ENCODE data around the gene MACROD2.
"Not testable (repeated sequence)": the region's sequence is repeated elsewhere in the genome, so short reads cannot be mapped to it uniquely, and the experiment has no call there.

The MACROD2 gene

DNA sequence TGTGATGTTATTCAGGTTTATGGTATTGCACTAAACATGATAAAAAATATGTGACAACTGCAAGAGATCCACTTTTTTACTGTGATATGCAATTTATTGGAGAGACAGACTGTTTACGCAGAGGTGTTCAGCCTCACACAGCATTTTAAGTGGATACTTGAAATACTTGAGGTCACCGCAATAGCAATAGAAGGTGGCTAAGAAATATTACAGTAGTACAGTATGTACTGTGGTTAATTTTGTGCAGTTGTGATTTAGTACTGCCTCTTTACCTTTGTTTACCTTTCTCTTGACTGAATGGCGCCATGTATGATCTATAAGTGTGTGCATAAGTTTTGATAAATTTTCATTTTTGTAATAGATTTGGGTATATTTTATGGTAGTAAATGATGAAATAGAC is 17.4 kb downstream of the MACROD2 start:
- H3K27me3 ChIP-seq (ENCODE audit: low read depth) = no peaks in the 10 kb centered on the region
- no peak overlapping the region for H3K4me3 ChIP-seq
- no peak for DNase-seq (ENCODE audit: low spot score in 2 of 2)
- no peaks in the 10 kb centered on the region for H3K36me3 ChIP-seq (replicated peaks)
- H3K4me1 ChIP-seq = no peaks in the 10 kb centered on the region
- no peaks in the 10 kb centered on the region for H3K9me3 ChIP-seq
- in situ Hi-C loops (cut with MboI; ENCODE audit: low sequenced_read_pairs) = no loop called here

GRCh38 chr20:14030991-14031390 is 35.7 kb downstream of the MACROD2 start:
- in situ Hi-C loops (cut with MboI; ENCODE audit: low sequenced_read_pairs) = no loop called here
- no peaks in the 10 kb centered on the region for H3K9me3 ChIP-seq

GRCh38 chr20:14033310-14033709 is 38.0 kb downstream of the MACROD2 start:
- no peak for DNase-seq (ENCODE audit: low spot score in 2 of 2)
- Histone ChIP-seq H3K27me3 (ENCODE audit: low read depth) (no peaks in the 10 kb centered on the region), H3K36me3 (replicated peaks) (no peaks in the 10 kb centered on the region), H3K4me3 (no peak overlapping the region), H3K9me3 (no peaks in the 10 kb centered on the region), H3K4me1 (no peaks in the 10 kb centered on the region)
- in situ Hi-C loops (cut with MboI; ENCODE audit: low sequenced_read_pairs) = no loop called here

More at GRCh38 chr20:14030991-14031390, 35.7 kb downstream of the MACROD2 start:
- Histone ChIP-seq H3K4me3 (no peak overlapping the region), H3K4me1 (no peaks in the 10 kb centered on the region), H3K27me3 (ENCODE audit: low read depth) (no peaks in the 10 kb centered on the region), H3K36me3 (replicated peaks) (no peaks in the 10 kb centered on the region)
- no peak for DNase-seq (ENCODE audit: low spot score in 2 of 2)

DNA sequence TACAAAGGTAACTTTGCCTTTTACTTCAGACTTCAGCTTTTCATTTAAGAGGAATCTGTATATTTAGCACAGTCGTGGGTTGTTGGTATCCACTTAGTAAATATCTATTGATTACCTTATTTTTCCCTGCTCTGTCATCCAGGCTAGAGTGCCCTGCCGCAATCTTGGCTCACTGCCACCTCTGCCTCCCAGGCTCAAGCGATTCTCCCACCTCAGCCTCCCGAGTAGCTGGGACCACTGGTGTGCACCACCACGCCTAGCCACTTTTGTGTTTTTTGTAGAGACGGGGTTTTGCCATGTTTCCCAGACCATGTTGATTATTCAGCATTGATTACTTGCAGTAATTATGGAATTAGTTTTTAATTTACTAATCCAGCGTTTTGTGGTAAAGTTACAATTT is 41.3 kb downstream of the MACROD2 start:
- H3K9me3 ChIP-seq = no peaks in the 10 kb centered on the region
- H3K27me3 ChIP-seq (ENCODE audit: low read depth) = no peaks in the 10 kb centered on the region
- no peak for DNase-seq (ENCODE audit: low spot score in 2 of 2)
- H3K4me1 ChIP-seq = no peaks in the 10 kb centered on the region
- no peak overlapping the region for H3K4me3 ChIP-seq
- in situ Hi-C loops (cut with MboI; ENCODE audit: low sequenced_read_pairs) = no loop called here
- no peaks in the 10 kb centered on the region for H3K36me3 ChIP-seq (replicated peaks)

GRCh38 chr20:14044712-14045276 is 49.5 kb downstream of the MACROD2 start:
- H3K4me3 ChIP-seq; H3K36me3 ChIP-seq (replicated peaks); H3K4me1 ChIP-seq; H3K9me3 ChIP-seq; in situ Hi-C loops (cut with MboI; ENCODE audit: low sequenced_read_pairs); H3K27me3 ChIP-seq (ENCODE audit: low read depth); DNase-seq (ENCODE audit: low spot score in 2 of 2): not testable (repeated sequence)

DNA sequence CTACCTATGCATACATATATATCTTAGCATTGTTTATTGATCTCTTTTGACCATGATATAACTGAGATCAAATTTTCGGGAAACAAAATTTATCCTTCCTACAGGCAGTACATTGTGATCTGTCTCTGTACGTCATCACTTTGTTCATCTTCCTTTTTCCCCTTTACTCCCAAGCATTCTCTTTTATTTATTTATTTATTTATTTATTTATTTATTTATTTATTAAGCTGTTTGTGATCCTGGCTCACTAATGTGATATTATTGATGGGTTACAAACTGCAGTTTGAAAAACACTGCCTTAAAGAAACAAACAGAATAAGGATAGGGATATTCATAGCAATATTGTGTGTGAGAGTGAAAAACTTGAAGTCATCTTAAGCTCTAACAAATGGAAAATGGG is 51.2 kb downstream of the MACROD2 start:
- no peak for DNase-seq (ENCODE audit: low spot score in 2 of 2)
- H3K27me3 ChIP-seq (ENCODE audit: low read depth) = no peaks in the 10 kb centered on the region
- no peaks in the 10 kb centered on the region for H3K36me3 ChIP-seq (replicated peaks)
- H3K9me3 ChIP-seq = no peaks in the 10 kb centered on the region
- in situ Hi-C loops (cut with MboI; ENCODE audit: low sequenced_read_pairs) = no loop called here
- no peak overlapping the region for H3K4me3 ChIP-seq
- H3K4me1 ChIP-seq = no peaks in the 10 kb centered on the region

DNA sequence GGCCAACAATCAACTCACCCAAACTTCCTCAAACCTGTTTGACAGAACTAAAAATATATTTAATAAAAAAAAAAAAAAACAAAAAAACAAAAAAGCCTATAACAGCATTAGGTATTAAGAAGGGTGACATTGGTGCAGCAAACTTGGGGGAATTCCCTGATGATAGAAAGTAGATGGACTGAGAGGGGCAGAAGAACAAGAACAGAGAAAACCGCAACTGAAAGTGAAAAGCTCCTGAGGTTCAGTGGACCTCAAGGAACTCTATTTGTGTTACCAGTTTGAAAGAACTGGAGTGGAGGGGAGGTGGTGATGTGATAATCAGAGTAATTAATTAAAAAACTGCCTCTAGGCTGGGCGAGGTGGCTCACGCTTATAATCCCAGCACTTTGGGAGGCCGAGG is 53.8 kb downstream of the MACROD2 start:
- H3K36me3 ChIP-seq (replicated peaks) = no peaks in the 10 kb centered on the region
- in situ Hi-C loops (cut with MboI; ENCODE audit: low sequenced_read_pairs) = no loop called here
- H3K27me3 ChIP-seq (ENCODE audit: low read depth) = no peaks in the 10 kb centered on the region
- H3K4me3 ChIP-seq = no peak overlapping the region
- no peaks in the 10 kb centered on the region for H3K9me3 ChIP-seq
- no peak for DNase-seq (ENCODE audit: low spot score in 2 of 2)
- no peaks in the 10 kb centered on the region for H3K4me1 ChIP-seq

DNA sequence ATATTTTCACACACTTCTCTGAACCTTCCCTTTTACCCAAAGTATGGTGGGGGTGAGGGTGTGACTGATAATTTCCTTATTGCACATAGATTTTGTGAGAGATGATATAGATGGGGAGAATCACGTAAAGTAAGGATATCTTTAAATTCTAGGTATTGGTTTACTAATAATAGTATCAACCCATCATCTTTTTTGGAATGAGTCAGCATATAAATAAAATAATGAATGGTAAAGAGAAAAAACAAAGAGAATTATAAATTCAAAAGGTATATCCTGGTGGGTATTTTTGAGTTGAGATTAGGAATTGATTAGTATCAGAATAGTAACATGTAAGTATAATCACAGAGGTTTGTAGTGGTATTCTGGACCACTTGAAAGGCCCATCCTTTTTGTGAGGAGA is 56.1 kb downstream of the MACROD2 start:
- H3K4me1 ChIP-seq = no peaks in the 10 kb centered on the region
- no peaks in the 10 kb centered on the region for H3K9me3 ChIP-seq
- in situ Hi-C loops (cut with MboI; ENCODE audit: low sequenced_read_pairs) = no loop called here
- no peaks in the 10 kb centered on the region for H3K27me3 ChIP-seq (ENCODE audit: low read depth)
- H3K36me3 ChIP-seq (replicated peaks) = no peaks in the 10 kb centered on the region
- DNase-seq (ENCODE audit: low spot score in 2 of 2) = no peak
- no peak overlapping the region for H3K4me3 ChIP-seq

GRCh38 chr20:14055127-14055742 is 59.9 kb downstream of the MACROD2 start:
- no peak overlapping the region for H3K4me3 ChIP-seq
- DNase-seq (ENCODE audit: low spot score in 2 of 2) = peak; percentile 43 to 58
- in situ Hi-C loops (cut with MboI; ENCODE audit: low sequenced_read_pairs) = loop anchor here (5.0 kb wide), 1 partner anchor 233 kb away; no protein-coding TSS in a partner anchor
- no peaks in the 10 kb centered on the region for H3K9me3 ChIP-seq
- 0 out of 2 replicates have a peak, but pooled peaks cover 6% of the 10 kb centered on the region for H3K27me3 ChIP-seq (ENCODE audit: low read depth)
- no peaks in the 10 kb centered on the region for H3K36me3 ChIP-seq (replicated peaks)
- H3K4me1 ChIP-seq = no peaks in the 10 kb centered on the region

DNA sequence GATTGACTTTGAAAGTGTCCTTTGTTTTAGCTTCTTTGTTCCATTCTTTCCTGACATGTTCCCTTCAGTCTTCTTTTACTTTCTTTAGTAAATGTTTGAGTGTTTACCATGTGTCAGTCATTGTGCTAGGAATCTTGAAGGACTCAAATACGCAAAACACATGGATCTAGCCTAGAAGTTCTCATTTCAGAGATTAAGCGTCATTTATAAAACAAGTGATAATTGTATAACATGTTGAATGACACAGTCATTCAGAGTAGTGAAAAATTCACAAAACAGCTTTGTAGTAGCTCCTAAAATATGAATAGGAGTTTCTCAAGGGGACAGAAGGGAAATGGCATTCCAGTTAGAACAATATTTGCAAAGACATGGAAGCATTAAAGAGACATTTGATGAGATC is 66.9 kb downstream of the MACROD2 start:
- in situ Hi-C loops (cut with MboI; ENCODE audit: low sequenced_read_pairs) = no loop called here
- H3K9me3 ChIP-seq = no peaks in the 10 kb centered on the region

DNA sequence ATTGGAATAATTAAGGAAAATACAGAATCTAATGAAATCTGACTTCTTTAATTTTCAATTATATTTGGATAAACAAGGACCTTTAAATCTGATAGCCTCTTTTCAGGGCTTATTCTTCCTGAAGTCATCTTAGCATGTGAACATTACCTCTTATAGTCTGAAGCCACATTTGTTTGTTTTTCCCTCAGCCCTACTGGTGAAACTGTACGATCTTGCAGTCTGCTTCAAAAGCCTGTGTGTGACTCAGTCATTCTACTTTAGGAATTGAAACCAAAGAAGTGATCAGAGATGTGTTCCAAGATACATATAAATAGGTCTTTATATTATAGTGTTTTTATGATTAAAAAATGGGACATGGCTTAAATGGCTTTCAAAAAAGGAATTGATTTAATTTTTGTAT is 67.5 kb downstream of the MACROD2 start:
- in situ Hi-C loops (cut with MboI; ENCODE audit: low sequenced_read_pairs) = no loop called here
- Histone ChIP-seq H3K36me3 (replicated peaks) (no peaks in the 10 kb centered on the region), H3K27me3 (ENCODE audit: low read depth) (0 out of 2 replicates have a peak, but pooled peaks cover under 1% of the 10 kb centered on the region), H3K4me3 (no peak overlapping the region), H3K4me1 (peaks cover 4% of the 10 kb centered on the region; the same call in 1 of the 2 replicates), H3K9me3 (no peaks in the 10 kb centered on the region)
- no peak for DNase-seq (ENCODE audit: low spot score in 2 of 2)

More for the DNA sequence above, 66.9 kb downstream of the MACROD2 start:
- peak in 1 of 2 experiments; percentile 25 for DNase-seq (ENCODE audit: low spot score in 2 of 2)
- Histone ChIP-seq H3K4me3 (no peak overlapping the region), H3K27me3 (ENCODE audit: low read depth) (0 out of 2 replicates have a peak, but pooled peaks cover 6% of the 10 kb centered on the region), H3K4me1 (peaks cover 4% of the 10 kb centered on the region; the same call in 1 of the 2 replicates), H3K36me3 (replicated peaks) (no peaks in the 10 kb centered on the region)

DNA sequence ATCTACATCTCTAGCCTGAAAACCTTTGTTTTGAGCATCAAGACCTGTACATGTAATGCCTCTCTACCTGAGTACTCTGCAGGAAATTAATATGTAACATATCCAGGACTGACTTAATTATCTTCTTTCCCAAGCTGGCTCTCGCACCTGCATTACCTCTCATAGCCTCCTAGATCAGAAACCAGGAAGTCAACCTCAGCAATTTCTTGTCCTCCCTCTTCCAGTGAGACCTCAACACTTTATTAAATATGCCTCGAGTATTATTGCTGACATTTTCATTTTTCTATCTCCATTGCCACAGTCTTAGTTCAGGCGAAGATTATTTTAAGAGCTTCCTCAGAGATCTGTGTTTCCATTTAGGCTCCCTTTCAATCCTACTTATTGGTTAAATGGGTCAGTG is 69.0 kb downstream of the MACROD2 start:
- no peak for DNase-seq (ENCODE audit: low spot score in 2 of 2)
- H3K9me3 ChIP-seq = no peaks in the 10 kb centered on the region
- peaks cover 4% of the 10 kb centered on the region; the same call in 1 of the 2 replicates for H3K4me1 ChIP-seq
- H3K27me3 ChIP-seq (ENCODE audit: low read depth) = no peaks in the 10 kb centered on the region
- no peaks in the 10 kb centered on the region for H3K36me3 ChIP-seq (replicated peaks)
- in situ Hi-C loops (cut with MboI; ENCODE audit: low sequenced_read_pairs) = no loop called here
- no peak overlapping the region for H3K4me3 ChIP-seq

GRCh38 chr20:14064921-14065320 is 69.6 kb downstream of the MACROD2 start:
- Histone ChIP-seq H3K9me3 (no peaks in the 10 kb centered on the region), H3K4me3 (no peak overlapping the region), H3K27me3 (ENCODE audit: low read depth) (no peaks in the 10 kb centered on the region), H3K36me3 (replicated peaks) (no peaks in the 10 kb centered on the region), H3K4me1 (peaks cover 4% of the 10 kb centered on the region; the same call in 1 of the 2 replicates)
- DNase-seq (ENCODE audit: low spot score in 2 of 2) = no peak
- in situ Hi-C loops (cut with MboI; ENCODE audit: low sequenced_read_pairs) = no loop called here

DNA sequence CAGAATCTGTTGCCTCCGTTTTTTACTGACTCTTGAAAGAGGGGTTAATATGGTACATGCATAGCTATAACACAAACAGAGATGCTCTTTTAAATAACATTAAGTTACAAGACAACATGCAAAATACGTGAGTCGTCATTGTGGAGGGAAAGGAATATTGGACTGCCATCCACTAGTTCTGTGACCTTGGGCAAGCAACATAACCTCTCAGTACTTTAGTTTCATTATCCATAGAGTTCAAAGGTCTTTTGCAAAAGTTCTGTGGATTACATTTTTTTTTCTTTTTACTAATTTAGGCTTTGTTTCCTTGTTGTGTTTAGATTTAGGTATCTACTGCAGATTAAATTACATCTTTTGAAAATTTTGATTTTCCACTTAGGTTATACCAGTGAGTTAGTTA is 70.5 kb downstream of the MACROD2 start:
- peaks cover 4% of the 10 kb centered on the region; the same call in 1 of the 2 replicates for H3K4me1 ChIP-seq
- in situ Hi-C loops (cut with MboI; ENCODE audit: low sequenced_read_pairs) = no loop called here
- no peaks in the 10 kb centered on the region for H3K9me3 ChIP-seq
- H3K4me3 ChIP-seq = no peak overlapping the region
- H3K27me3 ChIP-seq (ENCODE audit: low read depth) = no peaks in the 10 kb centered on the region
- H3K36me3 ChIP-seq (replicated peaks) = no peaks in the 10 kb centered on the region
- no peak for DNase-seq (ENCODE audit: low spot score in 2 of 2)

Measured in HAP-1 (cell line).